Caco-2 (cell line): Measurements from ENCODE around the gene ZNF407. TPM values are rescaled to one million over a fixed set of nuclear protein-coding genes. Genes with fewer than 3 reads are reported as not detected.

Experiments
- BruUV-seq: library from RNA; stranded (reverse); fragments of 400-500 nt; replicated peaks from 2 replicates; lab custom pipeline; 2021; lab: Mats Ljungman, UMichigan
- CTCF ChIA-PET: fragments of 300-600 bp; sonication (Branson Sonifier 250); formaldehyde crosslinking; loops from one replicate; lab custom pipeline; 2022; ENCODE audit warnings: antibody characterized with exemption; lab: Charles Lee
- POLR2A ChIA-PET: fragments of 300-600 bp; sonication (Branson Sonifier 250); formaldehyde crosslinking; loops from one replicate; lab custom pipeline; 2022; ENCODE audit warnings: antibody characterized with exemption; lab: Charles Lee
- DNase-seq, 2 experiments: peaks; one replicate each; pipeline versions ENCODE4 v3.0.0 to v3.0.0-alpha.2; 2020 to 2022
- H3K27me3 ChIP-seq: replicated peaks from 2 replicates; pipeline ENCODE4 v1.6.0; 2011; ENCODE audit warnings: low read length; ENCODE audit not compliant: control insufficient read depth, insufficient read depth
- H3K36me3 ChIP-seq: 2 replicates; pipeline ENCODE4 v1.5.1; 2011; ENCODE audit warnings: low read length; ENCODE audit not compliant: control insufficient read depth, insufficient read depth
- H3K4me1 ChIP-seq: fragments of 250-450 bp; sonication (Bioruptor Pico); 2 replicates; pipeline ENCODE4 v1.5.1; 2020; ENCODE audit warnings: mild to moderate bottlenecking
- H3K4me3 ChIP-seq: 2 replicates; pipeline ENCODE4 v1.5.1; 2011; ENCODE audit warnings: low read depth, mild to moderate bottlenecking, control low read depth, low read length
- H3K9me3 ChIP-seq: fragments of 250-450 bp; sonication (Bioruptor Pico); 2 replicates; pipeline ENCODE4 v1.5.1; 2020; ENCODE audit warnings: mild to moderate bottlenecking, moderate library complexity
- H3K27ac Mint-ChIP-seq: one replicate; pipeline ENCODE4 v1.8.0; 2022; ENCODE audit warnings: mixed read lengths; ENCODE audit not compliant: unreplicated experiment
- H3K27me3 Mint-ChIP-seq: one replicate; pipeline ENCODE4 v1.8.0; 2022; ENCODE audit warnings: mixed read lengths; ENCODE audit not compliant: insufficient read depth, unreplicated experiment
- H3K36me3 Mint-ChIP-seq: one replicate; pipeline ENCODE4 v1.8.0; 2022; ENCODE audit warnings: mild to moderate bottlenecking, mixed read lengths; ENCODE audit not compliant: insufficient read depth, unreplicated experiment
- H3K4me1 Mint-ChIP-seq: one replicate; pipeline ENCODE4 v1.8.0; 2022; ENCODE audit warnings: low read depth, mixed read lengths; ENCODE audit not compliant: unreplicated experiment
- H3K4me3 Mint-ChIP-seq: one replicate; pipeline ENCODE4 v1.8.0; 2022; ENCODE audit warnings: mild to moderate bottlenecking, moderate library complexity, mixed read lengths; ENCODE audit not compliant: unreplicated experiment
- H3K9me3 Mint-ChIP-seq: one replicate; pipeline ENCODE4 v1.8.0; 2022; ENCODE audit warnings: mixed read lengths; ENCODE audit not compliant: unreplicated experiment
- intact Hi-C: fragments of 100-400 bp; cut with micrococcal nuclease; formaldehyde crosslinking; loops from one replicate; pipeline ENCODE4 v1.10.0; 2022; ENCODE audit not compliant: unreplicated experiment
- total RNA-seq: library from RNA; stranded (reverse); gene quantifications from 2 replicates; pipeline ENCODE4 v1.2.3, GENCODE V29; 2022
- TF ChIP-seq, protein P1 (sequence below), 2 experiments: fragments of 200-600 bp in 1 of 2; IDR thresholded peaks; 1 replicate in 1 of 2; 2 replicates in 1 of 2; pipeline versions ENCODE4 v1.5.1 to v1.8.0; 2011 to 2022; ENCODE audit warnings: antibody characterized with exemption in 1 of 2, control low read depth in 1 of 2, inconsistent platforms in 1 of 2, low read depth in 1 of 2, low read length in 1 of 2, mild to moderate bottlenecking in 1 of 2, moderate library complexity in 1 of 2; ENCODE audit not compliant: insufficient read depth in 1 of 2, severe bottlenecking in 1 of 2, unreplicated experiment in 1 of 2

Gene ZNF407
- total RNA-seq, 1 experiment from 2014 or later, result 4.7 TPM

DNA sequence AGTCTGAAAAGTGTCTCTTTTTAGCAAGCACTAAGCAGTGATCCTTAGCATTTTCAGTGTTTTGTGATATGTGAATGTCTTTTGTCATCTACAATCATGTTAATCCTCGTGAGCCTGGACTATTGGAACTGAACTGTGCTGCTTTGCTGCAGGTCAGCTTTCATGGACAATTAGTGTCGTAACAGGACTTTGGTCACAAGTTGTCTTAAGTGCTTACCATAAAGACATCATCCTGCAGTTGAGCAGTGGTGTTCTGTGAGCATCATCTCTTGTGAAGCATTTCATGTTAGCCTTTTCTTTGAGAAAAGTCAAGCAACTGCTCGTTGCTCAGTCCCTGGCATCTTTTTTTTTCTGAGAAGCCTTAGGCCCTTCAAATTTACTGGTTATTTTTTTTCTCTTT lies 135.9 kb downstream of the ZNF407 start:
- H3K27me3 ChIP-seq, result no peaks in the 10 kb centered on the region
- peak overlapping the region; percentile 39 for H3K4me3 Mint-ChIP-seq
- H3K4me1 ChIP-seq, result no peaks in the 10 kb centered on the region
- peak overlapping the region; percentile 38 for H3K27ac Mint-ChIP-seq
- POLR2A ChIA-PET, result no interaction called here
- TF ChIP-seq, protein P1, sequence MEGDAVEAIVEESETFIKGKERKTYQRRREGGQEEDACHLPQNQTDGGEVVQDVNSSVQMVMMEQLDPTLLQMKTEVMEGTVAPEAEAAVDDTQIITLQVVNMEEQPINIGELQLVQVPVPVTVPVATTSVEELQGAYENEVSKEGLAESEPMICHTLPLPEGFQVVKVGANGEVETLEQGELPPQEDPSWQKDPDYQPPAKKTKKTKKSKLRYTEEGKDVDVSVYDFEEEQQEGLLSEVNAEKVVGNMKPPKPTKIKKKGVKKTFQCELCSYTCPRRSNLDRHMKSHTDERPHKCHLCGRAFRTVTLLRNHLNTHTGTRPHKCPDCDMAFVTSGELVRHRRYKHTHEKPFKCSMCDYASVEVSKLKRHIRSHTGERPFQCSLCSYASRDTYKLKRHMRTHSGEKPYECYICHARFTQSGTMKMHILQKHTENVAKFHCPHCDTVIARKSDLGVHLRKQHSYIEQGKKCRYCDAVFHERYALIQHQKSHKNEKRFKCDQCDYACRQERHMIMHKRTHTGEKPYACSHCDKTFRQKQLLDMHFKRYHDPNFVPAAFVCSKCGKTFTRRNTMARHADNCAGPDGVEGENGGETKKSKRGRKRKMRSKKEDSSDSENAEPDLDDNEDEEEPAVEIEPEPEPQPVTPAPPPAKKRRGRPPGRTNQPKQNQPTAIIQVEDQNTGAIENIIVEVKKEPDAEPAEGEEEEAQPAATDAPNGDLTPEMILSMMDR (IDR thresholded peaks at IDR 0.05; ENCODE audit: insufficient read depth in 1 of 2, low read depth in 1 of 2, low read length in 1 of 2, severe bottlenecking in 1 of 2, unreplicated experiment in 1 of 2), result no peak
- H3K36me3 ChIP-seq, result no peaks in the 10 kb centered on the region
- BruUV-seq, result no TSS peak
- no peaks in the 10 kb centered on the region for H3K36me3 Mint-ChIP-seq
- intact Hi-C loops, result no loop called here
- H3K4me3 ChIP-seq, result no peak overlapping the region
- H3K27me3 Mint-ChIP-seq, result no peaks in the 10 kb centered on the region
- no peaks in the 10 kb centered on the region for H3K9me3 Mint-ChIP-seq
- H3K4me1 Mint-ChIP-seq, result peaks cover 6% of the 10 kb centered on the region
- peak; percentile 7 to 26 for DNase-seq
- H3K9me3 ChIP-seq, result no peaks in the 10 kb centered on the region
- CTCF ChIA-PET, result no interaction called here

DNA sequence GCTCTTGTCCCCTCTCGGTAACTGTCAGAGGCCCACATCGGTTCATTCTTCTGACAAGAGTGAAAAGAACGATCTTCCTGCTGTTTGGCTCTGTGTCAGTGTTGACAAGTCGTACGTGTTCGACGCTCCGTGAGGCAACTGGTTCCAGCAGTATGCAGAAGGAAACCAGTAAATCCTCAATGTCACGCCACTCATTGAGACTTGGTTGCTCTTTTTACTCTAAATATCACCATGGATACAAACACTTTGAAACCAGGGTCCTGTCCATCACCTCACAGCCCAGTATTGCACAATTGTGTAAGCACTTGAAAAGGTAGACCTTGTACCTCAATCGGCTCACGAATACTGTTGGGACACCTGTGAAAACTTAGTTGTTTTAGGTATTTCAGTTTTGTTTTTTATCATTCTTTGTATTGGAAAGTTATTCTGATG lies 136.4 kb downstream of the ZNF407 start:
- Mint-ChIP-seq H3K4me1 (peaks cover 6% of the 10 kb centered on the region), H3K4me3 (peak overlapping the region; percentile 39), H3K27me3 (no peaks in the 10 kb centered on the region), H3K9me3 (no peaks in the 10 kb centered on the region), H3K36me3 (no peaks in the 10 kb centered on the region), H3K27ac (peak overlapping the region; percentile 38)
- H3K4me3 ChIP-seq, result no peak overlapping the region
- intact Hi-C loops, result no loop called here
- no peaks in the 10 kb centered on the region for H3K27me3 ChIP-seq
- POLR2A ChIA-PET, result no interaction called here
- no peaks in the 10 kb centered on the region for H3K4me1 ChIP-seq
- TF ChIP-seq, protein P1 (IDR thresholded peaks at IDR 0.05; ENCODE audit: insufficient read depth in 1 of 2, low read depth in 1 of 2, low read length in 1 of 2, severe bottlenecking in 1 of 2, unreplicated experiment in 1 of 2), result no peak
- H3K9me3 ChIP-seq, result no peaks in the 10 kb centered on the region
- CTCF ChIA-PET, result no interaction called here
- no peak for DNase-seq
- no peaks in the 10 kb centered on the region for H3K36me3 ChIP-seq
- BruUV-seq, result no TSS peak

DNA sequence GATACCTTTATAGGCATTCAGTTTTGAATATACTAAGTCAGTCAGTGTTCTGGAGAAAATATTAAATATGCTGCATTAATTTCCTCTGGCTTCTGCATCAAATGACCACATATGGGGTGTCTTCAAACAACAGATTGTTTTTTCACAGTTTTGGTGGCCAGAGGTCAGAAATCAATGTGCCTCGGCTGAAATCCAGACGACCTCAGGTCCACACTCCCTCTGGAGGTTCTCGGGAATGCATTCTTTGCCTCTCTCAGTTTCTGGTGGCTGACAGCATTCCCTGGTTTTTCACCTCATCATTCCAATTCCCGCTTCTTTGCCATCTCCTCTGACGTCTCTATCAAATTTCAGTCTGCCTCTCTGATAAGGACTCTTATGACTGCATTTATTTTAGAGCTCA lies 142.3 kb downstream of the ZNF407 start:
- Mint-ChIP-seq H3K36me3 (no peaks in the 10 kb centered on the region), H3K9me3 (no peaks in the 10 kb centered on the region), H3K27me3 (no peaks in the 10 kb centered on the region), H3K4me1 (no peaks in the 10 kb centered on the region), H3K27ac (no peak overlapping the region), H3K4me3 (no peak overlapping the region)
- no peaks in the 10 kb centered on the region for H3K4me1 ChIP-seq
- ChIA-PET CTCF (no interaction called here), POLR2A (no interaction called here)
- H3K4me3 ChIP-seq, result no peak overlapping the region
- BruUV-seq, result no TSS peak
- intact Hi-C loops, result no loop called here
- TF ChIP-seq, protein P1 (IDR thresholded peaks at IDR 0.05; ENCODE audit: insufficient read depth in 1 of 2, low read depth in 1 of 2, low read length in 1 of 2, severe bottlenecking in 1 of 2, unreplicated experiment in 1 of 2), result no peak
- DNase-seq, result no peak
- no peaks in the 10 kb centered on the region for H3K36me3 ChIP-seq
- no peaks in the 10 kb centered on the region for H3K27me3 ChIP-seq
- no peaks in the 10 kb centered on the region for H3K9me3 ChIP-seq
